ENCODE results near the gene ARHGAP9. TPM values are rescaled to one million over a fixed set of nuclear protein-coding genes. Genes with fewer than 3 reads are reported as not detected.

Gene ARHGAP9
- total and polyA plus RNA-seq, 2 of the 8 experiments (the other 6 are each of a cell fraction or from before 2014, with no cell fraction given): 3.2 to 6.0 TPM

GRCh38 chr12:57467212-57467874, 12.3 kb downstream of the ARHGAP9 start:
- Histone ChIP-seq H4K8ac (ENCODE audit: extremely low read depth, insufficient read depth, low read length) (no peak overlapping the region), H2AK5ac (ENCODE audit: low read depth, low read length) (no peak overlapping the region), H4K5ac (ENCODE audit: insufficient read length, low read depth, low read length) (no peak overlapping the region), H3K79me1 (ENCODE audit: low read depth, low read length) (no peaks in the 10 kb centered on the region), H4K20me1 (replicated peaks in 1 of 2; ENCODE audit: control insufficient read depth in 1 of 2, insufficient read depth in 2 of 2, low read length in 2 of 2) (peaks cover 0 to 2% of the 10 kb centered on the region in 2 experiments), H2BK120ac (replicated peaks; ENCODE audit: low read depth, low read length) (no peak overlapping the region), H2AFZ (ENCODE audit: low read length) (no peak overlapping the region), H3K23ac (ENCODE audit: insufficient read length) (no peak overlapping the region), H3K9me3 (ENCODE audit: insufficient read depth in 2 of 2, low read depth in 1 of 2, low read length in 1 of 2) (no peaks in the 10 kb centered on the region), H3K4me1 (replicated peaks in 1 of 4; ENCODE audit: control insufficient read depth in 3 of 4, insufficient read depth in 4 of 4, low read length in 3 of 4) (peaks cover 0 to 4% (median 0%) of the 10 kb centered on the region in 4 experiments; a peak in 1 of 7 replicates), H3K9ac (replicated peaks in 1 of 4; ENCODE audit: extremely low read depth in 1 of 4, low read depth in 3 of 4, low read length in 3 of 4) (no peak overlapping the region), H2BK20ac (ENCODE audit: low read length) (no peak overlapping the region), H3K79me2 (ENCODE audit: control insufficient read depth in 1 of 2, insufficient read depth in 2 of 2, low read length in 2 of 2) (no peaks in the 10 kb centered on the region), H3K27ac (ENCODE audit: low read depth, low read length) (no peak overlapping the region), H2BK15ac (ENCODE audit: low read length) (no peak overlapping the region), H3K23me2 (ENCODE audit: low read depth, low read length) (no peaks in the 10 kb centered on the region), H3K56ac (replicated peaks; ENCODE audit: insufficient read length, low read depth, low read length) (no peak overlapping the region), H2BK12ac (ENCODE audit: low read depth, low read length) (no peak overlapping the region), H4K91ac (replicated peaks; ENCODE audit: insufficient read length, low read length) (no peak overlapping the region), H2BK5ac (ENCODE audit: low read depth, low read length) (no peak overlapping the region), H3K4ac (replicated peaks; ENCODE audit: insufficient read length, low read depth, low read length) (no peak overlapping the region), H3K4me2 (ENCODE audit: insufficient read depth in 1 of 2, low read depth in 2 of 2, low read length in 2 of 2) (no peak overlapping the region), H3K14ac (ENCODE audit: insufficient read length) (no peak overlapping the region), H3K36me3 (ENCODE audit: control insufficient read depth in 2 of 4, insufficient read depth in 4 of 4, low read length in 3 of 4) (peaks cover 0 to 11% (median 4%) of the 10 kb centered on the region in 4 experiments; a peak in 5 of 8 replicates), H3K18ac (ENCODE audit: extremely low read depth, low read length) (no peak overlapping the region), H3K4me3 (ENCODE audit: extremely low read depth in 1 of 4, insufficient read depth in 2 of 4, low read depth in 3 of 4, low read length in 4 of 4) (no peak overlapping the region), H3K27me3 (replicated peaks in 1 of 4; ENCODE audit: control insufficient read depth in 3 of 4, extremely low read depth in 1 of 4, insufficient read depth in 3 of 4, low read length in 3 of 4) (0 out of 7 replicates have a peak, but pooled peaks cover 0 to under 1% (median under 1%) of the 10 kb centered on the region in 4 experiments)
- no peak for DNase-seq (ENCODE audit: low read depth in 1 of 2, low spot score in 2 of 2)
- POLR2A ChIA-PET (ENCODE audit: partially characterized antibody): no interaction called here
- WGBS, 2 experiments (ENCODE audit: extremely low coverage in 1 of 2, insufficient coverage in 1 of 2, insufficient read length in 1 of 2, insufficient replicate concordance in 2 of 2, low coverage in 1 of 2, low lambda C conversion rate in 2 of 2, missing lambda C conversion rate in 1 of 2): 92% methylated on average over 12 of the region's 12 CpGs; no CpG with 5 or more reads in 1 of the 2 experiments
- CTCF ChIA-PET (ENCODE audit: partially characterized antibody): interaction anchor here (1.5 to 25.1 kb wide), 3 partner anchors 9 to 13 kb away, joined by 6 to 441 read pairs (median 441); partner anchors contain the start of genes ARHGAP9, GLI1, INHBE and MARS1
- no peak for FAIRE-seq
- no peak for TF ChIP-seq PHF8 (conservative IDR thresholded peaks at IDR 0.05; ENCODE audit: low read depth, low read length)
- TF ChIP-seq SIN3A (conservative IDR thresholded peaks at IDR 0.05 in 1 of 2, IDR thresholded peaks at IDR 0.05 in 1 of 2; ENCODE audit: low read depth in 1 of 2, low read length in 2 of 2): no peak
- no peak for TF ChIP-seq EP300 (IDR thresholded peaks at IDR 0.05; ENCODE audit: borderline replicate concordance in 1 of 2, low read depth in 2 of 2, low read length in 2 of 2)
- no peak for TF ChIP-seq ASH2L (IDR thresholded peaks at IDR 0.05; ENCODE audit: low read length)
- no peak for TF ChIP-seq SAP30 (IDR thresholded peaks at IDR 0.05; ENCODE audit: insufficient read depth, insufficient replicate concordance, low read length)

Data from H1 (cell line).